ENCODE data around the gene ASIC2.
"Not testable (repeated sequence)": the region's sequence is repeated elsewhere in the genome, so short reads cannot be mapped to it uniquely, and the experiment has no call there.

The ASIC2 gene

DNA sequence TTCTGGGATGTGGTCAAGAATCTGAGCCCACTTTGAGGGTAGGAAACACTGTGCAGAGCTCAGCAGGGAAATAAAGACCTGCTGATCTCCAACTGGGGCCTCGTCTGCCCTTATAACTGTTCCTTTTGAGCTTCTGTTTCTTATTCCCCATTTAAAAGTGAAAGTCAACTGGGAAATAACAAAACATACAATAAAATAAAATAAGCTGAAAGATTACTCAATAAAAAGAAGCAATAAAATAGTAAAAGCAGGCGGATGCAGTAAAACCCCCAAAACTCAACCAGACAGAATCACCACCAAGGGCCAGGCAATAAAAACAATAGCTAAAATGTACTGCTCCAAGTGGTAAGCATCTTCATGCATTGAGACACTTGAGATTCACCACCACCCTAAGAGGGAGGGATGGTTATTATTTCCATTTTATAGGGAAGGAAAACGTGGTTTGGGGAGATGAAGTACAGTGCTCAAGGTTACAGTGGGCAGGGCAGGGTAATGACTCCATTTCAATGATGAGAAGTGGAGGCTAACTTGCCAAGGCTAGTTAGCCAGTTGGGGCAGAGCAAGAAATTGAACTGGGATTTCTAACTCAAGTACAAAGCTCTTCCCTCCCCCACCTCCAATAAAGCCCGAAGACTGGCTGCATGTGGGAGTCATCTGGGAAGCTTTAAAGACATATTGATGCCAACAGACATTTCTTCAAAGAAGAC is 307.9 kb downstream of the ASIC2 start:
- Histone ChIP-seq H3K27ac (replicated peaks) (no peak overlapping the region), H3K4me3 (replicated peaks; ENCODE audit: insufficient read depth, low read length) (no peak overlapping the region), H3K27me3 (ENCODE audit: insufficient read depth, poor library complexity, severe bottlenecking) (no peaks in the 10 kb centered on the region)
- TF ChIP-seq SPI1 (IDR thresholded peaks at IDR 0.05; ENCODE audit: borderline replicate concordance, low read depth) (no peak), CTCF (IDR thresholded peaks at IDR 0.05; ENCODE audit: insufficient read depth, low read length) (no peak), POLR2AphosphoS5 (IDR thresholded peaks at IDR 0.05; ENCODE audit: low read depth) (no peak), REST (IDR thresholded peaks at IDR 0.05; ENCODE audit: insufficient replicate concordance, low read depth) (no peak), GABPA (IDR thresholded peaks at IDR 0.05; ENCODE audit: low read depth) (no peak)
- no peak for DNase-seq (ENCODE audit: low read depth in 1 of 2, low spot score in 1 of 2)

GRCh38 chr17:32981611-32982010 is 311.5 kb downstream of the ASIC2 start:
- H3K4me3 ChIP-seq (replicated peaks; ENCODE audit: insufficient read depth, low read length); DNase-seq (ENCODE audit: low read depth in 1 of 2, low spot score in 1 of 2); H3K27ac ChIP-seq (replicated peaks); H3K27me3 ChIP-seq (ENCODE audit: insufficient read depth, poor library complexity, severe bottlenecking): not testable (repeated sequence)

DNA sequence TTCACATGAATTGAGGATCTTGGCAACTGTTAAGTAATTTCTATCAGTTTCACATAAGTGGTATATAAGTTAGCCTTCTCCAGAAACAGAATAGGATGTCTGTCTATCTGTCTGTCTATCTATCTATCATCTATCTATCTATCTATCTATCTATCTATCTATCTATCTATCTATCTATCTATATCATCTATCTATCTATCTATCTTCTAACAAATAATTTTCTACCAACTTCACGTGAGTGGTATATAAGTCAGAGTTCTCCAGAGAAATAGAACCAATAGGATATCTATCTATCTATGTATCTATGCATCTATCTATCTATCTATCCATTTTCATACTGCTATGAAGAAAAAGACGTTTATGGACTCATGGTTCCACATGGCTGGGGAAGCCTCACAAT is 312.9 kb downstream of the ASIC2 start:
- no peak overlapping the region for H3K27ac ChIP-seq (replicated peaks)
- H3K27me3 ChIP-seq (ENCODE audit: insufficient read depth, poor library complexity, severe bottlenecking): no peaks in the 10 kb centered on the region
- DNase-seq (ENCODE audit: low read depth in 1 of 2, low spot score in 1 of 2): no peak
- H3K4me3 ChIP-seq (replicated peaks; ENCODE audit: insufficient read depth, low read length): no peak overlapping the region
- no peak for TF ChIP-seq GABPA (IDR thresholded peaks at IDR 0.05; ENCODE audit: low read depth)

DNA sequence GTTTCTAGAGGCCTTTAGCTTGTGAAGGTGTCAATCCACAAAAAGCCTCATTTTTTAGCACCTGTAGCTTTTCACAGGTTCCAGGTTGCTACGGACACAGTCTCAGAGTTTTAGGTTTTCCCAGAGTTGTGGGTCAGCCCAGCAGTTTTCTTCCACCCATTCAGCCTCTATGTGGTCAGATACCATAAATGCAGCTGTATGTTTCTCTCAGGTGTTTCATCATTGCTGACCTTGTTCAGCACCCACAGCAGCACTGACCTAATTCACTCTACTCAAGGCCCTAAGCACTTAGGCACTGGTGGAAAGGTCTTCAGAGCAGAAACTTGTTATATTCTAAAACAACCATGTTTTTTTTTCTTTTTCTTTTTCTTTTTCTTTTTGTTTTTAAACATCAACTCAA is 316.5 kb downstream of the ASIC2 start:
- no peaks in the 10 kb centered on the region for H3K27me3 ChIP-seq (ENCODE audit: insufficient read depth, poor library complexity, severe bottlenecking)

More for the DNA sequence above, 316.5 kb downstream of the ASIC2 start:
- no peak for DNase-seq (ENCODE audit: low read depth in 1 of 2, low spot score in 1 of 2)
- Histone ChIP-seq H3K4me3 (replicated peaks; ENCODE audit: insufficient read depth, low read length) (no peak overlapping the region), H3K27ac (replicated peaks) (no peak overlapping the region)
- no peak for TF ChIP-seq SPI1 (IDR thresholded peaks at IDR 0.05; ENCODE audit: borderline replicate concordance, low read depth)
- no peak for TF ChIP-seq POLR2AphosphoS5 (IDR thresholded peaks at IDR 0.05; ENCODE audit: low read depth)
- TF ChIP-seq GABPA (IDR thresholded peaks at IDR 0.05; ENCODE audit: low read depth): no peak
- no peak for TF ChIP-seq REST (IDR thresholded peaks at IDR 0.05; ENCODE audit: insufficient replicate concordance, low read depth)
- no peak for TF ChIP-seq CTCF (IDR thresholded peaks at IDR 0.05; ENCODE audit: insufficient read depth, low read length)

Measured in HL-60 (cell line).